Osteoblast (primary cell): ENCODE results near the gene KCNK15. TPM values are rescaled to one million over a fixed set of nuclear protein-coding genes. Genes with fewer than 3 reads are reported as not detected.
A peak's percentile ranks its signal among the peaks of the same experiment; 100 is the strongest.
"Not testable (repeated sequence)": the region's sequence is repeated elsewhere in the genome, so short reads cannot be mapped to it uniquely, and the experiment has no call there.

Experiments
- DNase-seq: peaks from one replicate; pipeline ENCODE4 v3.0.0; 2011; ENCODE audit warnings: low spot score, mixed read lengths; ENCODE audit not compliant: insufficient read length; ENCODE audit errors: missing footprints
- H2AFZ ChIP-seq: 2 replicates; pipeline ENCODE4 v1.6.0; 2011; ENCODE audit warnings: mild to moderate bottlenecking, low read length
- H3K27ac ChIP-seq: 2 replicates; pipeline ENCODE4 v1.5.1; 2011; ENCODE audit warnings: mild to moderate bottlenecking, low read depth, low read length, moderate library complexity
- H3K27me3 ChIP-seq: 2 replicates; pipeline ENCODE4 v1.6.0; 2012; ENCODE audit warnings: mild to moderate bottlenecking, control low read depth, inconsistent platforms, low read length, moderate library complexity; ENCODE audit not compliant: insufficient read depth
- H3K36me3 ChIP-seq: 2 replicates; pipeline ENCODE4 v1.5.1; 2011; ENCODE audit warnings: mild to moderate bottlenecking, low read length, control low read depth, moderate library complexity; ENCODE audit not compliant: insufficient read depth
- H3K4me1 ChIP-seq: 2 replicates; pipeline ENCODE4 v1.5.1; 2011; ENCODE audit warnings: mild to moderate bottlenecking, low read length, control low read depth, moderate library complexity; ENCODE audit not compliant: insufficient read depth
- H3K4me2 ChIP-seq: 2 replicates; pipeline ENCODE4 v1.6.0; 2011; ENCODE audit warnings: mild to moderate bottlenecking, low read length; ENCODE audit not compliant: insufficient read depth
- H3K4me3 ChIP-seq: fragments of 200-600 bp; sonication (generic); 3 replicates; pipeline ENCODE4 v1.5.1; 2012; ENCODE audit warnings: mild to moderate bottlenecking, low read length, inconsistent platforms; ENCODE audit not compliant: insufficient read depth
- H3K79me2 ChIP-seq: 2 replicates; pipeline ENCODE4 v1.6.0; 2012; ENCODE audit warnings: mild to moderate bottlenecking, low read length, control low read depth, inconsistent platforms; ENCODE audit not compliant: insufficient read depth
- H3K9me3 ChIP-seq: 2 replicates; pipeline ENCODE4 v1.5.1; 2011; ENCODE audit warnings: low read depth, low read length, control low read depth
- H4K20me1 ChIP-seq: 2 replicates; pipeline ENCODE4 v1.6.0; 2012; ENCODE audit warnings: mild to moderate bottlenecking, low read length, control low read depth; ENCODE audit not compliant: insufficient read depth
- total RNA-seq: library from RNA; depleted of rRNA; stranded (reverse); fragments of >200 nt; gene quantifications from 2 replicates; pipeline ENCODE4 v1.2.3, GENCODE V29; 2012
- TF ChIP-seq, protein P1 (sequence below): IDR thresholded peaks from 2 replicates; pipeline ENCODE4 v1.5.1; 2011; ENCODE audit warnings: mild to moderate bottlenecking, low read depth, low read length, moderate library complexity; ENCODE audit errors: extremely low read depth

KCNK15 gene
- total RNA-seq, 1 donor: 121 TPM

DNA sequence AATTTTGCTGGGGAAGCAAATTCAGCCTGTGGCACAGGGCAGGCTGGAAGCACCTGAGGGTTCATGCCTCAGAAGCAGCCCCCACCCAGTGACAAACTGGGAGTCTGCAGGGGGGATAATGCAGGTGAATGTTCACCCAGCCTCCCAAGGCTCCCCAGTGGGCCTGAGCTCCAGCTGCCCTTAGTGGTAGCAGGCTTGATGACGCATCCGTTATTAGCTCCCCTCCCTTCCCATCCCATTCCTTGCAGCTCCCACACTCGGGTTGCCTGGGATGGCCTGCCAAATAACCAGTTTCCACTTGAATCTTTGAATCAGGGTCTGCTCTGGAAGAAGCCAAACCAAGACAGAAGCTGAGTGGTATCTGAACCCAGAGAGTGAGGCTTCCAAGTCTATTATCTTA, 15.8 kb downstream of the KCNK15 start:
- no peak overlapping the region for H3K4me2 ChIP-seq
- H4K20me1 ChIP-seq: no peaks in the 10 kb centered on the region
- peaks cover 32% of the 10 kb centered on the region for H3K27me3 ChIP-seq
- H3K9me3 ChIP-seq: no peaks in the 10 kb centered on the region
- H2AFZ ChIP-seq: no peak overlapping the region
- no peaks in the 10 kb centered on the region for H3K79me2 ChIP-seq
- no peak overlapping the region for H3K4me3 ChIP-seq
- no peaks in the 10 kb centered on the region for H3K36me3 ChIP-seq
- DNase-seq: peak; percentile 89
- no peak overlapping the region for H3K27ac ChIP-seq
- TF ChIP-seq, protein P1, sequence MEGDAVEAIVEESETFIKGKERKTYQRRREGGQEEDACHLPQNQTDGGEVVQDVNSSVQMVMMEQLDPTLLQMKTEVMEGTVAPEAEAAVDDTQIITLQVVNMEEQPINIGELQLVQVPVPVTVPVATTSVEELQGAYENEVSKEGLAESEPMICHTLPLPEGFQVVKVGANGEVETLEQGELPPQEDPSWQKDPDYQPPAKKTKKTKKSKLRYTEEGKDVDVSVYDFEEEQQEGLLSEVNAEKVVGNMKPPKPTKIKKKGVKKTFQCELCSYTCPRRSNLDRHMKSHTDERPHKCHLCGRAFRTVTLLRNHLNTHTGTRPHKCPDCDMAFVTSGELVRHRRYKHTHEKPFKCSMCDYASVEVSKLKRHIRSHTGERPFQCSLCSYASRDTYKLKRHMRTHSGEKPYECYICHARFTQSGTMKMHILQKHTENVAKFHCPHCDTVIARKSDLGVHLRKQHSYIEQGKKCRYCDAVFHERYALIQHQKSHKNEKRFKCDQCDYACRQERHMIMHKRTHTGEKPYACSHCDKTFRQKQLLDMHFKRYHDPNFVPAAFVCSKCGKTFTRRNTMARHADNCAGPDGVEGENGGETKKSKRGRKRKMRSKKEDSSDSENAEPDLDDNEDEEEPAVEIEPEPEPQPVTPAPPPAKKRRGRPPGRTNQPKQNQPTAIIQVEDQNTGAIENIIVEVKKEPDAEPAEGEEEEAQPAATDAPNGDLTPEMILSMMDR: no peak
- H3K4me1 ChIP-seq: no peaks in the 10 kb centered on the region

DNA sequence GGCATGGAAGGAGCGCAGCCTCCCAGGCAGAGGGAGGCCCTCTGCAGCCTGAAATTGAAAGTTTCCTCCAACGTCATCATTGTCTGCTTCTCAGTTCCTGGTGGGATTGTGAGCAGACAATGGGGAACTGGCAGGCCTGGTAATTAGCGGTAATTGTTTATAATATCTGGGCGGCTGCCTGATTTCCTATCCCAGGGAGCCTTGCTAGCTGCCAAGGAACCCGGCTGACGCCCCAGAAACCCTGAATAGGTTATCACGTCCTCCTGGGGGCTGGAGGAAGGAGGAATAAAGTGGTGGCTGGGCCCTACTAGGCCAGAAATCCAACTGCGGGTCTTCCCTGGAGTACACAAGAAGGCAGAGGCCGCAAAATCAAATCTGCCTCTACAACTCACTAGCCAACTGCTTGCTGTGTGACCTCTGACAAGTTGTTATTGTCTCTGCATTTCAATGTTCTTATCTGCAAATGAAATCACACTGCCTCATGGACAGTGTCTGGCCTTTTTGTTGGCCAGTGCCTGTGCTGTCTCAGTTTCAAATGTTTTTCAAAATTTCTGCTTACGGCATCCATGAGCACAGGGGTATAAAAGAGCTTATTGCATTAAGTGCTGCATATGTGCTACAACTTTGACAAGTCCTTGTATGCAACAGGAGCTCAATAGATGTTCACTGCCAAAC, 16.9 kb downstream of the KCNK15 start:
- Histone ChIP-seq H3K4me2 (no peak overlapping the region), H3K36me3 (no peaks in the 10 kb centered on the region), H3K4me1 (no peaks in the 10 kb centered on the region), H3K9me3 (no peaks in the 10 kb centered on the region), H3K27me3 (peaks cover 39% of the 10 kb centered on the region), H3K27ac (no peak overlapping the region), H3K4me3 (no peak overlapping the region), H2AFZ (no peak overlapping the region), H4K20me1 (no peaks in the 10 kb centered on the region), H3K79me2 (no peaks in the 10 kb centered on the region)
- TF ChIP-seq, protein P1: no peak
- DNase-seq: peak; percentile 32

DNA sequence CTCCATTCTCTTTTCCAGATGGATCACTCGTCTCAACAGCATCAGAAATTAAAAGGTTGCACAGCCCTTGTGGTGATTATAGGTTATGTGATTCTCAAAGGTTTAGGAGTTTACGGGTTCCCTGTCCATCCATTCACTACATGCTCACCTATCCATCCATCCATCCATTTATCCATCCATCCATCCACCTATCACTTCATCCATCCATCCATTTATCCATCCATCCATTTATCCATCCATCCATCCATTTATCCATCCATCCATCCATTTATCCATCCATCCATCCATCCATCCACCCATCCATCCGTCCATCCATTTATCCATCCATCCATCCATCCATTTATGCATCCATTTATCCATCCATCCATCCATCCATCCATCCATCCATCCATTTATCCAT, 18.1 kb downstream of the KCNK15 start:
- H3K27me3 ChIP-seq: peaks cover 35% of the 10 kb centered on the region
- not testable (repeated sequence) for H3K27ac ChIP-seq, H3K4me2 ChIP-seq, H4K20me1 ChIP-seq, H2AFZ ChIP-seq, H3K4me3 ChIP-seq, DNase-seq, H3K9me3 ChIP-seq, H3K36me3 ChIP-seq, H3K79me2 ChIP-seq, H3K4me1 ChIP-seq

DNA sequence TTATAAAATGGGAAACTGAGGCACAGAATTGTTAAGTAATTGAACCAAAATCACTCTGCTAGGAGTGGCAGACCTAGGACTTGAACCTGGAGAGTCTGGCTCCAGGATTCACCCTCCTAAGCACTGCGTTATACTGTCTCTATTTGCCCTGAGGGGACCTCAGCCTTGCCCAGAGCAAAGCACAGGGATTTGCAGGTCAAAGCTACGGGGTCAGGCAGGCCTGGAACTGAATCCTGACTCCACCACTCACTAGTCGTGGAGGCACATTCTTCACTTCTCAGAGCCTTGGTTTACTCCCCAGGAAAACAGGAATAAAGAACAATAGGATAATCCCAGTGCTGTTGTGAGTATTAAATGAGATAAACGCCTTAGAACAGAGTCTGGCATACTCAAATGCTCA, 19.4 kb downstream of the KCNK15 start:
- DNase-seq: no peak
- peaks cover 39% of the 10 kb centered on the region for H3K27me3 ChIP-seq

More for the DNA sequence above, 19.4 kb downstream of the KCNK15 start:
- Histone ChIP-seq H3K4me2 (no peak overlapping the region), H3K9me3 (no peaks in the 10 kb centered on the region), H3K4me1 (no peaks in the 10 kb centered on the region), H3K4me3 (no peak overlapping the region), H3K27ac (no peak overlapping the region), H3K79me2 (no peaks in the 10 kb centered on the region), H3K36me3 (no peaks in the 10 kb centered on the region), H2AFZ (no peak overlapping the region), H4K20me1 (no peaks in the 10 kb centered on the region)
- TF ChIP-seq, protein P1: no peak
